WTC11 (cell line): ENCODE measurements around the gene PLEKHO2. TPM values are rescaled to one million over a fixed set of nuclear protein-coding genes. Genes with fewer than 3 reads are reported as not detected.

ENCODE experiments used
- ATAC-seq: fragments of 200-7000 bp; cut with Tn5 transposase; 2 replicates; pipeline ENCODE4 v1.10.0; 2021; ENCODE audit warnings: mild to moderate bottlenecking, moderate library complexity
- CTCF ChIA-PET: fragments of 300-600 bp; sonication (Branson Sonifier 250); formaldehyde crosslinking; loops from one replicate; lab custom pipeline; 2021; ENCODE audit warnings: antibody characterized with exemption; lab: Charles Lee
- POLR2A ChIA-PET: fragments of 350-600 bp; sonication (Branson Sonifier 250); formaldehyde crosslinking; loops from one replicate; lab custom pipeline; 2021; ENCODE audit warnings: antibody characterized with exemption; lab: Charles Lee
- DNase-seq: peaks from one replicate; pipeline ENCODE4 v3.0.0; 2021; ENCODE audit warnings: low spot score
- H3K27ac Mint-ChIP-seq: 2 replicates; pipeline ENCODE4 v1.8.0; 2021; ENCODE audit warnings: mixed read lengths
- H3K27me3 Mint-ChIP-seq: 2 replicates; pipeline ENCODE4 v1.8.0; 2021; ENCODE audit warnings: low read depth, mild to moderate bottlenecking, moderate library complexity, mixed read lengths
- H3K36me3 Mint-ChIP-seq: 2 replicates; pipeline ENCODE4 v1.8.0; 2021; ENCODE audit warnings: mixed read lengths
- H3K4me1 Mint-ChIP-seq: 2 replicates; pipeline ENCODE4 v1.8.0; 2022; ENCODE audit warnings: mixed read lengths
- H3K4me3 Mint-ChIP-seq: 2 replicates; pipeline ENCODE4 v1.8.0; 2021; ENCODE audit warnings: mild to moderate bottlenecking, moderate library complexity, mixed read lengths
- H3K9me3 Mint-ChIP-seq: 2 replicates; pipeline ENCODE4 v1.8.0; 2021; ENCODE audit warnings: mixed read lengths
- EMX1 ChIP-seq: fragments of 250-450 bp; sonication (Bioruptor Pico); IDR thresholded peaks from 2 replicates; pipeline ENCODE4 v1.8.0; 2021; ENCODE audit warnings: mild to moderate bottlenecking
- FOXJ3 ChIP-seq: sonication (generic); formaldehyde crosslinking; IDR thresholded peaks from 2 replicates; pipeline ENCODE4 v1.9.0; 2021; ENCODE audit warnings: missing genetic modification reagents, mild to moderate bottlenecking, borderline replicate concordance
- FOXK1 ChIP-seq: sonication (generic); formaldehyde crosslinking; IDR thresholded peaks from 2 replicates; pipeline ENCODE4 v1.8.0; 2022; ENCODE audit warnings: mild to moderate bottlenecking, moderate library complexity, missing genetic modification reagents
- HMGA2 ChIP-seq: fragments of 250-450 bp; sonication (Bioruptor Pico); IDR thresholded peaks from 2 replicates; pipeline ENCODE4 v1.4.0; 2021; ENCODE audit warnings: mild to moderate bottlenecking, moderate library complexity
- IRF2 ChIP-seq: sonication (generic); formaldehyde crosslinking; IDR thresholded peaks from 2 replicates; pipeline ENCODE4 v1.8.0; 2022; ENCODE audit warnings: low read depth, missing genetic modification reagents, borderline replicate concordance
- NFYB ChIP-seq: sonication (generic); formaldehyde crosslinking; conservative IDR thresholded peaks from 2 replicates; pipeline ENCODE4 v1.8.0; 2022; ENCODE audit warnings: low read depth, missing genetic modification reagents
- NR1H2 ChIP-seq: sonication (generic); formaldehyde crosslinking; IDR thresholded peaks from 2 replicates; pipeline ENCODE4 v1.9.0; 2021; ENCODE audit warnings: mild to moderate bottlenecking, moderate library complexity, missing genetic modification reagents
- SMAD3 ChIP-seq: sonication (generic); formaldehyde crosslinking; IDR thresholded peaks from 2 replicates; pipeline ENCODE4 v1.8.0; 2022; ENCODE audit warnings: missing genetic modification reagents, mild to moderate bottlenecking, borderline replicate concordance
- SMAD4 ChIP-seq: sonication (generic); formaldehyde crosslinking; IDR thresholded peaks from 2 replicates; pipeline ENCODE4 v1.8.0; 2022; ENCODE audit warnings: mild to moderate bottlenecking, missing genetic modification reagents
- SP1 ChIP-seq: sonication (generic); formaldehyde crosslinking; conservative IDR thresholded peaks from 2 replicates; pipeline ENCODE4 v1.8.1; 2022; ENCODE audit warnings: missing genetic modification reagents
- TCF7 ChIP-seq: sonication (generic); formaldehyde crosslinking; IDR thresholded peaks from 2 replicates; pipeline ENCODE4 v1.8.0; 2022; ENCODE audit warnings: mild to moderate bottlenecking, low read depth, missing genetic modification reagents, moderate library complexity
- ZNF232 ChIP-seq: sonication (generic); formaldehyde crosslinking; IDR thresholded peaks from 2 replicates; pipeline ENCODE4 v1.8.0; 2022; ENCODE audit warnings: mild to moderate bottlenecking, missing genetic modification reagents
- ZNF416 ChIP-seq: fragments of 250-450 bp; sonication (Bioruptor Pico); IDR thresholded peaks from 2 replicates; pipeline ENCODE4 v1.9.0; 2021; ENCODE audit warnings: mild to moderate bottlenecking, inconsistent platforms
- total RNA-seq: library from RNA; stranded (reverse); gene quantifications from 3 replicates; pipeline ENCODE4 v1.2.3, GENCODE V29; 2021
- TF ChIP-seq, protein P1 (sequence below): sonication (generic); formaldehyde crosslinking; IDR thresholded peaks from 2 replicates; pipeline ENCODE4 v1.8.0; 2022; ENCODE audit warnings: missing genetic modification reagents
- TF ChIP-seq, protein P2 (sequence below): sonication (generic); formaldehyde crosslinking; IDR thresholded peaks from 2 replicates; pipeline ENCODE4 v1.8.0; 2022; ENCODE audit warnings: mild to moderate bottlenecking, missing genetic modification reagents
- TF ChIP-seq, protein P3 (sequence below): fragments of 250-450 bp; sonication (Bioruptor Pico); IDR thresholded peaks from 2 replicates; pipeline ENCODE4 v1.9.0; 2021; ENCODE audit warnings: mild to moderate bottlenecking
- TF ChIP-seq, protein P4 (sequence below): sonication (generic); formaldehyde crosslinking; IDR thresholded peaks from 2 replicates; pipeline ENCODE4 v1.8.1; 2023; ENCODE audit warnings: mild to moderate bottlenecking, missing genetic modification reagents
- TF ChIP-seq, protein P5 (sequence below): sonication (generic); formaldehyde crosslinking; IDR thresholded peaks from 2 replicates; pipeline ENCODE4 v1.8.0; 2023; ENCODE audit warnings: missing genetic modification reagents, mild to moderate bottlenecking, borderline replicate concordance
- TF ChIP-seq, protein P6 (sequence below): sonication (generic); formaldehyde crosslinking; conservative IDR thresholded peaks from 2 replicates; pipeline ENCODE4 v1.8.1; 2023; ENCODE audit warnings: mild to moderate bottlenecking, low read depth, missing genetic modification reagents, moderate library complexity

The PLEKHO2 gene
- total RNA-seq, 1 experiment from 2014 or later: 22.1 TPM

DNA sequence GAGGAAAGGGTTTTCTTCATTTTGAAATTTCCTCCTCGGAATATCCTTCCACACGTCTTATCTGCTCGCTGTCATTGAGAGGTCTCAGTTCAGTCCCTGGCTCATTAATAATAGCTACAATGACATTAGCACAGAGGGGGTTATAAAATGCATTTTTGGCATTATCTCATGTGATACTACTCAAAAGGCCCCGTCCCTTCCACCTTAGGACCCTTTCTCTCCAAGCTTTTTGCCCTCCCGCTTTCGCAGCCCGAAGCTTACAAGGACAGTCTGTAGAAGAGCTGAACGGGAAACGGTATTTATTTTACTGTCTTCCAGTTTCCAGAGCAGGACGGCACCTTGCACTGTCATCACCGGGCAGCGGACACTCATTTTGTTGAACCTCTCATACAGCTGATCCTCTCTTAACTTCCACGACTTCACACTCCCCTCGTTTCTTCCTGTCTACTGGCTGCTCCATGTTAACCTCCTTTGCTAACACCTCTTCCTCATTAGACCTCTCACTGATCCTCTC is 5.6 kb upstream of the PLEKHO2 start:
- DNase-seq: no peak
- H3K27me3 Mint-ChIP-seq: no peaks in the 10 kb centered on the region
- H3K4me1 Mint-ChIP-seq: peaks cover 40% of the 10 kb centered on the region
- H3K4me3 Mint-ChIP-seq: peak overlapping the region; percentile 37
- H3K36me3 Mint-ChIP-seq: peaks cover 15% of the 10 kb centered on the region
- ATAC-seq: peak; percentile 3; the same call in 1 of the 2 replicates
- H3K9me3 Mint-ChIP-seq: no peaks in the 10 kb centered on the region
- H3K27ac Mint-ChIP-seq: peak overlapping the region; percentile 67
- TF ChIP-seq, protein P1, sequence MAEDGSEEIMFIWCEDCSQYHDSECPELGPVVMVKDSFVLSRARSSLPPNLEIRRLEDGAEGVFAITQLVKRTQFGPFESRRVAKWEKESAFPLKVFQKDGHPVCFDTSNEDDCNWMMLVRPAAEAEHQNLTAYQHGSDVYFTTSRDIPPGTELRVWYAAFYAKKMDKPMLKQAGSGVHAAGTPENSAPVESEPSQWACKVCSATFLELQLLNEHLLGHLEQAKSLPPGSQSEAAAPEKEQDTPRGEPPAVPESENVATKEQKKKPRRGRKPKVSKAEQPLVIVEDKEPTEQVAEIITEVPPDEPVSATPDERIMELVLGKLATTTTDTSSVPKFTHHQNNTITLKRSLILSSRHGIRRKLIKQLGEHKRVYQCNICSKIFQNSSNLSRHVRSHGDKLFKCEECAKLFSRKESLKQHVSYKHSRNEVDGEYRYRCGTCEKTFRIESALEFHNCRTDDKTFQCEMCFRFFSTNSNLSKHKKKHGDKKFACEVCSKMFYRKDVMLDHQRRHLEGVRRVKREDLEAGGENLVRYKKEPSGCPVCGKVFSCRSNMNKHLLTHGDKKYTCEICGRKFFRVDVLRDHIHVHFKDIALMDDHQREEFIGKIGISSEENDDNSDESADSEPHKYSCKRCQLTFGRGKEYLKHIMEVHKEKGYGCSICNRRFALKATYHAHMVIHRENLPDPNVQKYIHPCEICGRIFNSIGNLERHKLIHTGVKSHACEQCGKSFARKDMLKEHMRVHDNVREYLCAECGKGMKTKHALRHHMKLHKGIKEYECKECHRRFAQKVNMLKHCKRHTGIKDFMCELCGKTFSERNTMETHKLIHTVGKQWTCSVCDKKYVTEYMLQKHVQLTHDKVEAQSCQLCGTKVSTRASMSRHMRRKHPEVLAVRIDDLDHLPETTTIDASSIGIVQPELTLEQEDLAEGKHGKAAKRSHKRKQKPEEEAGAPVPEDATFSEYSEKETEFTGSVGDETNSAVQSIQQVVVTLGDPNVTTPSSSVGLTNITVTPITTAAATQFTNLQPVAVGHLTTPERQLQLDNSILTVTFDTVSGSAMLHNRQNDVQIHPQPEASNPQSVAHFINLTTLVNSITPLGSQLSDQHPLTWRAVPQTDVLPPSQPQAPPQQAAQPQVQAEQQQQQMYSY (CRISPR knock-in tag): peak; percentile 84
- no peak for TF ChIP-seq SP1 (CRISPR knock-in tag)
- TF ChIP-seq, protein P2, sequence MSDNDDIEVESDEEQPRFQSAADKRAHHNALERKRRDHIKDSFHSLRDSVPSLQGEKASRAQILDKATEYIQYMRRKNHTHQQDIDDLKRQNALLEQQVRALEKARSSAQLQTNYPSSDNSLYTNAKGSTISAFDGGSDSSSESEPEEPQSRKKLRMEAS (CRISPR knock-in tag): peak; percentile 45; the same call in 1 of the 2 replicates
- CTCF ChIA-PET: interaction anchor here (0.7 to 4.5 kb wide), 17 partner anchors 11 to 146 kb away, joined by 3 to 68 read pairs (median 5); partner anchors contain the start of gene PIF1
- POLR2A ChIA-PET: interaction anchor here (0.6 to 1.4 kb wide), 3 partner anchors 11 to 28 kb away, joined by 3 to 6 read pairs (median 5); partner anchors contain the start of gene PIF1

DNA sequence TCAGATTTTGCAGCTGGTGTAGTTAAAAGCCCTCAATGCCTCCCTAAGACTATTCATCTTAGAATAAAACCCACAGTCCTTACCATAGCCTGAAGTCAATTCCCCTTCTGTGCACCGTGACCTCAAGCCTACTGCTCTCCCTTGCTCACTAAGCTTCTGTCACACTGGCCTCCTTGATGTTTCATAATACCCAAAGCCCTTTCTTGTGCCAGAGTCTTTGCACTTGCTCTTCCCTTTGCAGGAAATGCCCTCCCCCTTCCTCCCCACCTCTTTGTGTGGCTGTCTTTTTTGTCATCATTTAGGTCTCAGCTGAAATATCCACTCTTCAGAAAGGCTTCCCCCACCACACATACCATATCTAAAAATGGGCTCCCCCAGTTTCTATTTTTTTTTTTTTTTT is 4.2 kb upstream of the PLEKHO2 start:
- Mint-ChIP-seq H3K9me3 (no peaks in the 10 kb centered on the region), H3K27me3 (no peaks in the 10 kb centered on the region), H3K36me3 (peaks cover 5% of the 10 kb centered on the region), H3K27ac (no peak overlapping the region; the same call in 1 of the 2 replicates), H3K4me1 (peaks cover 42% of the 10 kb centered on the region), H3K4me3 (no peak overlapping the region)
- ChIA-PET POLR2A (interaction anchor here (0.9 kb wide), 1 partner anchor 29 kb away, joined by 3 read pairs; no protein-coding TSS in a partner anchor), CTCF (interaction anchor here (0.6 to 4.5 kb wide), 8 partner anchors 22 to 699 kb away, joined by 3 to 68 read pairs (median 4); no protein-coding TSS in a partner anchor)
- DNase-seq: no peak
- no peak for ATAC-seq
- TF ChIP-seq TCF7 (CRISPR knock-in tag): no peak
- TF ChIP-seq, protein P3, sequence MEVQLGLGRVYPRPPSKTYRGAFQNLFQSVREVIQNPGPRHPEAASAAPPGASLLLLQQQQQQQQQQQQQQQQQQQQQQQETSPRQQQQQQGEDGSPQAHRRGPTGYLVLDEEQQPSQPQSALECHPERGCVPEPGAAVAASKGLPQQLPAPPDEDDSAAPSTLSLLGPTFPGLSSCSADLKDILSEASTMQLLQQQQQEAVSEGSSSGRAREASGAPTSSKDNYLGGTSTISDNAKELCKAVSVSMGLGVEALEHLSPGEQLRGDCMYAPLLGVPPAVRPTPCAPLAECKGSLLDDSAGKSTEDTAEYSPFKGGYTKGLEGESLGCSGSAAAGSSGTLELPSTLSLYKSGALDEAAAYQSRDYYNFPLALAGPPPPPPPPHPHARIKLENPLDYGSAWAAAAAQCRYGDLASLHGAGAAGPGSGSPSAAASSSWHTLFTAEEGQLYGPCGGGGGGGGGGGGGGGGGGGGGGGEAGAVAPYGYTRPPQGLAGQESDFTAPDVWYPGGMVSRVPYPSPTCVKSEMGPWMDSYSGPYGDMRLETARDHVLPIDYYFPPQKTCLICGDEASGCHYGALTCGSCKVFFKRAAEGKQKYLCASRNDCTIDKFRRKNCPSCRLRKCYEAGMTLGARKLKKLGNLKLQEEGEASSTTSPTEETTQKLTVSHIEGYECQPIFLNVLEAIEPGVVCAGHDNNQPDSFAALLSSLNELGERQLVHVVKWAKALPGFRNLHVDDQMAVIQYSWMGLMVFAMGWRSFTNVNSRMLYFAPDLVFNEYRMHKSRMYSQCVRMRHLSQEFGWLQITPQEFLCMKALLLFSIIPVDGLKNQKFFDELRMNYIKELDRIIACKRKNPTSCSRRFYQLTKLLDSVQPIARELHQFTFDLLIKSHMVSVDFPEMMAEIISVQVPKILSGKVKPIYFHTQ: no peak
- TF ChIP-seq, protein P4, sequence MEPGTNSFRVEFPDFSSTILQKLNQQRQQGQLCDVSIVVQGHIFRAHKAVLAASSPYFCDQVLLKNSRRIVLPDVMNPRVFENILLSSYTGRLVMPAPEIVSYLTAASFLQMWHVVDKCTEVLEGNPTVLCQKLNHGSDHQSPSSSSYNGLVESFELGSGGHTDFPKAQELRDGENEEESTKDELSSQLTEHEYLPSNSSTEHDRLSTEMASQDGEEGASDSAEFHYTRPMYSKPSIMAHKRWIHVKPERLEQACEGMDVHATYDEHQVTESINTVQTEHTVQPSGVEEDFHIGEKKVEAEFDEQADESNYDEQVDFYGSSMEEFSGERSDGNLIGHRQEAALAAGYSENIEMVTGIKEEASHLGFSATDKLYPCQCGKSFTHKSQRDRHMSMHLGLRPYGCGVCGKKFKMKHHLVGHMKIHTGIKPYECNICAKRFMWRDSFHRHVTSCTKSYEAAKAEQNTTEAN (CRISPR knock-in tag): no peak
- TF ChIP-seq NR1H2 (CRISPR knock-in tag): no peak
- TF ChIP-seq, protein P5, sequence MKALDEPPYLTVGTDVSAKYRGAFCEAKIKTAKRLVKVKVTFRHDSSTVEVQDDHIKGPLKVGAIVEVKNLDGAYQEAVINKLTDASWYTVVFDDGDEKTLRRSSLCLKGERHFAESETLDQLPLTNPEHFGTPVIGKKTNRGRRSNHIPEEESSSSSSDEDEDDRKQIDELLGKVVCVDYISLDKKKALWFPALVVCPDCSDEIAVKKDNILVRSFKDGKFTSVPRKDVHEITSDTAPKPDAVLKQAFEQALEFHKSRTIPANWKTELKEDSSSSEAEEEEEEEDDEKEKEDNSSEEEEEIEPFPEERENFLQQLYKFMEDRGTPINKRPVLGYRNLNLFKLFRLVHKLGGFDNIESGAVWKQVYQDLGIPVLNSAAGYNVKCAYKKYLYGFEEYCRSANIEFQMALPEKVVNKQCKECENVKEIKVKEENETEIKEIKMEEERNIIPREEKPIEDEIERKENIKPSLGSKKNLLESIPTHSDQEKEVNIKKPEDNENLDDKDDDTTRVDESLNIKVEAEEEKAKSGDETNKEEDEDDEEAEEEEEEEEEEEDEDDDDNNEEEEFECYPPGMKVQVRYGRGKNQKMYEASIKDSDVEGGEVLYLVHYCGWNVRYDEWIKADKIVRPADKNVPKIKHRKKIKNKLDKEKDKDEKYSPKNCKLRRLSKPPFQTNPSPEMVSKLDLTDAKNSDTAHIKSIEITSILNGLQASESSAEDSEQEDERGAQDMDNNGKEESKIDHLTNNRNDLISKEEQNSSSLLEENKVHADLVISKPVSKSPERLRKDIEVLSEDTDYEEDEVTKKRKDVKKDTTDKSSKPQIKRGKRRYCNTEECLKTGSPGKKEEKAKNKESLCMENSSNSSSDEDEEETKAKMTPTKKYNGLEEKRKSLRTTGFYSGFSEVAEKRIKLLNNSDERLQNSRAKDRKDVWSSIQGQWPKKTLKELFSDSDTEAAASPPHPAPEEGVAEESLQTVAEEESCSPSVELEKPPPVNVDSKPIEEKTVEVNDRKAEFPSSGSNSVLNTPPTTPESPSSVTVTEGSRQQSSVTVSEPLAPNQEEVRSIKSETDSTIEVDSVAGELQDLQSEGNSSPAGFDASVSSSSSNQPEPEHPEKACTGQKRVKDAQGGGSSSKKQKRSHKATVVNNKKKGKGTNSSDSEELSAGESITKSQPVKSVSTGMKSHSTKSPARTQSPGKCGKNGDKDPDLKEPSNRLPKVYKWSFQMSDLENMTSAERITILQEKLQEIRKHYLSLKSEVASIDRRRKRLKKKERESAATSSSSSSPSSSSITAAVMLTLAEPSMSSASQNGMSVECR (CRISPR knock-in tag): no peak
- no peak for TF ChIP-seq NFYB (CRISPR knock-in tag)
- TF ChIP-seq, protein P6, sequence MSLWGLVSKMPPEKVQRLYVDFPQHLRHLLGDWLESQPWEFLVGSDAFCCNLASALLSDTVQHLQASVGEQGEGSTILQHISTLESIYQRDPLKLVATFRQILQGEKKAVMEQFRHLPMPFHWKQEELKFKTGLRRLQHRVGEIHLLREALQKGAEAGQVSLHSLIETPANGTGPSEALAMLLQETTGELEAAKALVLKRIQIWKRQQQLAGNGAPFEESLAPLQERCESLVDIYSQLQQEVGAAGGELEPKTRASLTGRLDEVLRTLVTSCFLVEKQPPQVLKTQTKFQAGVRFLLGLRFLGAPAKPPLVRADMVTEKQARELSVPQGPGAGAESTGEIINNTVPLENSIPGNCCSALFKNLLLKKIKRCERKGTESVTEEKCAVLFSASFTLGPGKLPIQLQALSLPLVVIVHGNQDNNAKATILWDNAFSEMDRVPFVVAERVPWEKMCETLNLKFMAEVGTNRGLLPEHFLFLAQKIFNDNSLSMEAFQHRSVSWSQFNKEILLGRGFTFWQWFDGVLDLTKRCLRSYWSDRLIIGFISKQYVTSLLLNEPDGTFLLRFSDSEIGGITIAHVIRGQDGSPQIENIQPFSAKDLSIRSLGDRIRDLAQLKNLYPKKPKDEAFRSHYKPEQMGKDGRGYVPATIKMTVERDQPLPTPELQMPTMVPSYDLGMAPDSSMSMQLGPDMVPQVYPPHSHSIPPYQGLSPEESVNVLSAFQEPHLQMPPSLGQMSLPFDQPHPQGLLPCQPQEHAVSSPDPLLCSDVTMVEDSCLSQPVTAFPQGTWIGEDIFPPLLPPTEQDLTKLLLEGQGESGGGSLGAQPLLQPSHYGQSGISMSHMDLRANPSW (CRISPR knock-in tag): no peak
- TF ChIP-seq SP1 (CRISPR knock-in tag): no peak
- TF ChIP-seq FOXJ3: no peak
- TF ChIP-seq FOXK1 (CRISPR knock-in tag): no peak
- no peak for TF ChIP-seq EMX1 (CRISPR knock-in tag)
- TF ChIP-seq ZNF416 (CRISPR knock-in tag): no peak
- no peak for TF ChIP-seq ZNF232 (CRISPR knock-in tag)
- TF ChIP-seq SMAD4 (CRISPR knock-in tag): no peak
- TF ChIP-seq SMAD3: no peak
- no peak for TF ChIP-seq IRF2 (CRISPR knock-in tag)
- no peak for TF ChIP-seq HMGA2 (CRISPR knock-in tag)
